ENCODE measurements around the gene FSTL4. TPM values are rescaled to one million over a fixed set of nuclear protein-coding genes. Genes with fewer than 3 reads are reported as not detected.

Gene FSTL4
- total RNA-seq, 1 experiment from 2014 or later = 0.12 TPM

GRCh38 chr5:133391354-133392136 is 220.8 kb downstream of the FSTL4 start:
- intact Hi-C loops (cut with micrococcal nuclease) = no loop called here
- no peak overlapping the region for H3K4me3 Mint-ChIP-seq (ENCODE audit: unreplicated experiment)
- no peak overlapping the region for H3K27ac Mint-ChIP-seq (ENCODE audit: low read depth, unreplicated experiment)
- CTCF ChIA-PET = interaction anchor here (0.8 kb wide), 1 partner anchor 33 kb away, joined by 5 read pairs; no protein-coding TSS in a partner anchor
- no peaks in the 10 kb centered on the region for H3K27me3 Mint-ChIP-seq (ENCODE audit: insufficient read depth, unreplicated experiment)
- H3K4me1 Mint-ChIP-seq (ENCODE audit: insufficient read depth, unreplicated experiment) = no peaks in the 10 kb centered on the region
- POLR2A ChIA-PET = no interaction called here
- peaks cover 7% of the 10 kb centered on the region for H3K9me3 Mint-ChIP-seq (ENCODE audit: unreplicated experiment)
- BruUV-seq (replicated peaks) = no TSS peak
- no peaks in the 10 kb centered on the region for H3K36me3 Mint-ChIP-seq (ENCODE audit: insufficient read depth, unreplicated experiment)
- no peak for TF ChIP-seq CTCF (IDR thresholded peaks at IDR 0.05; ENCODE audit: unreplicated experiment)
- DNase-seq (ENCODE audit: unreplicated experiment) = no peak

- Mint-ChIP-seq H3K36me3 (ENCODE audit: insufficient read depth, unreplicated experiment) (no peaks in the 10 kb centered on the region), H3K4me1 (ENCODE audit: insufficient read depth, unreplicated experiment) (no peaks in the 10 kb centered on the region), H3K9me3 (ENCODE audit: unreplicated experiment) (peaks cover 5% of the 10 kb centered on the region), H3K4me3 (ENCODE audit: unreplicated experiment) (no peak overlapping the region), H3K27me3 (ENCODE audit: insufficient read depth, unreplicated experiment) (no peaks in the 10 kb centered on the region), H3K27ac (ENCODE audit: low read depth, unreplicated experiment) (no peak overlapping the region)
- ChIA-PET POLR2A (interaction anchor here (0.7 kb wide), 1 partner anchor 39 kb away, joined by 4 read pairs; no protein-coding TSS in a partner anchor), CTCF (interaction anchor here (0.9 to 2.6 kb wide), 5 partner anchors 8 to 179 kb away, joined by 3 to 10 read pairs (median 3); no protein-coding TSS in a partner anchor)
- intact Hi-C loops (cut with micrococcal nuclease) = no loop called here
- no peak for TF ChIP-seq CTCF (IDR thresholded peaks at IDR 0.05; ENCODE audit: unreplicated experiment)
- DNase-seq (ENCODE audit: unreplicated experiment) = no peak
- BruUV-seq (replicated peaks) = no TSS peak
Observed at GRCh38 chr5:133390416-133391353, 221.7 kb downstream of the FSTL4 start.

- ChIA-PET POLR2A (interaction anchor here (0.6 to 2.0 kb wide), 2 partner anchors 14 to 102 kb away, joined by 3 to 9 read pairs; no protein-coding TSS in a partner anchor), CTCF (interaction anchor here (0.6 to 2.6 kb wide), 12 partner anchors 10 to 504 kb away, joined by 3 to 10 read pairs (median 4); no protein-coding TSS in a partner anchor)
- TF ChIP-seq CTCF (IDR thresholded peaks at IDR 0.05; ENCODE audit: unreplicated experiment) = no peak
- BruUV-seq (replicated peaks) = no TSS peak
- H3K27ac Mint-ChIP-seq (ENCODE audit: low read depth, unreplicated experiment) = no peak overlapping the region
- no peaks in the 10 kb centered on the region for H3K27me3 Mint-ChIP-seq (ENCODE audit: insufficient read depth, unreplicated experiment)
- H3K4me3 Mint-ChIP-seq (ENCODE audit: unreplicated experiment) = no peak overlapping the region
- no peak for DNase-seq (ENCODE audit: unreplicated experiment)
- intact Hi-C loops (cut with micrococcal nuclease) = no loop called here
- H3K4me1 Mint-ChIP-seq (ENCODE audit: insufficient read depth, unreplicated experiment) = no peaks in the 10 kb centered on the region
- no peaks in the 10 kb centered on the region for H3K9me3 Mint-ChIP-seq (ENCODE audit: unreplicated experiment)
- no peaks in the 10 kb centered on the region for H3K36me3 Mint-ChIP-seq (ENCODE audit: insufficient read depth, unreplicated experiment)
Observed at GRCh38 chr5:133389066-133389590, 223.2 kb downstream of the FSTL4 start.

- H3K4me1 Mint-ChIP-seq (ENCODE audit: insufficient read depth, unreplicated experiment) = no peaks in the 10 kb centered on the region
- ChIA-PET POLR2A (no interaction called here), CTCF (no interaction called here)
- no peak overlapping the region for H3K4me3 Mint-ChIP-seq (ENCODE audit: unreplicated experiment)
- no peaks in the 10 kb centered on the region for H3K36me3 Mint-ChIP-seq (ENCODE audit: insufficient read depth, unreplicated experiment)
- H3K9me3 Mint-ChIP-seq (ENCODE audit: unreplicated experiment) = no peaks in the 10 kb centered on the region
- no peaks in the 10 kb centered on the region for H3K27me3 Mint-ChIP-seq (ENCODE audit: insufficient read depth, unreplicated experiment)
- H3K27ac Mint-ChIP-seq (ENCODE audit: low read depth, unreplicated experiment) = no peak overlapping the region
- intact Hi-C loops (cut with micrococcal nuclease) = no loop called here
- no TSS peak for BruUV-seq (replicated peaks)
- no peak for TF ChIP-seq CTCF (IDR thresholded peaks at IDR 0.05; ENCODE audit: unreplicated experiment)
- DNase-seq (ENCODE audit: unreplicated experiment) = no peak
Observed at GRCh38 chr5:133387621-133388020, 224.7 kb downstream of the FSTL4 start.
